Measurements from ENCODE around the gene RAMP3.

The RAMP3 gene

DNA sequence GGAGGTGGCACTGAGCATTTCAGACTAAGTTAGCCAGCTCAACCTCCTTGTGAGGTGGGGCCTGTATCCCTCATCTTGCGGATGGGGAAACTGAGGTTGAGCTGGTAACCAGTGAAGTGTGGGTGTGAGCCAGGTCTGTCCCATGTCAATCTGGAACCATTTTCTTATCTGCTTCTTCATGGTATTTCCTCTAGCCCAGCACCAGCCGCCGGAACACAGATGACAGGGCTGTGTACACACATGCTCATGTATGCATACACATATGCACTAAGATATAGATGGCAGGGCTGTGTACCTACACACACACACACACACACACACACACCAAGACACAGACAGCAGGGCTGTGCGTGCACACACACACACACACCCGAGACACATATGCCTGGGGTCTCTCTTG lies 18.5 kb downstream of the RAMP3 start:
- no peak overlapping the region for H2BK120ac ChIP-seq (ENCODE audit: low read depth, low read length)
- H3K27me3 ChIP-seq (ENCODE audit: insufficient read depth, low read length, poor library complexity): no peaks in the 10 kb centered on the region
- H3K79me2 ChIP-seq (ENCODE audit: control insufficient read depth, insufficient read depth, low read length): no peaks in the 10 kb centered on the region
- no peak overlapping the region for H3K18ac ChIP-seq (ENCODE audit: low read length)
- no peak overlapping the region for H2BK5ac ChIP-seq (ENCODE audit: low read length)
- H3K36me3 ChIP-seq (ENCODE audit: control insufficient read depth, insufficient read depth, low read length): no peaks in the 10 kb centered on the region
- WGBS (ENCODE audit: extremely low coverage, insufficient coverage, low lambda C conversion rate): no CpG with 5 or more reads among the region's 5 CpGs
- H4K8ac ChIP-seq (ENCODE audit: low read depth, low read length): no peak overlapping the region
- no peak overlapping the region for H3K27ac ChIP-seq (ENCODE audit: low read depth, low read length)
- no peak overlapping the region for H3K23ac ChIP-seq (ENCODE audit: low read length)
- no peaks in the 10 kb centered on the region for H3K79me1 ChIP-seq (ENCODE audit: low read length)
- no peak overlapping the region for H3K4ac ChIP-seq (ENCODE audit: low read depth, low read length)
- H3K9ac ChIP-seq (ENCODE audit: low read length): no peak overlapping the region
- H3K4me1 ChIP-seq (ENCODE audit: control insufficient read depth, low read depth, low read length): no peaks in the 10 kb centered on the region
- H4K5ac ChIP-seq (ENCODE audit: low read length): no peak overlapping the region
- no peak for DNase-seq
- H3K56ac ChIP-seq (ENCODE audit: low read length): no peak overlapping the region
- no peak overlapping the region for H2AK5ac ChIP-seq (ENCODE audit: low read length)
- H3K4me2 ChIP-seq (ENCODE audit: low read length): no peak overlapping the region
- no peak overlapping the region for H3K4me3 ChIP-seq (ENCODE audit: low read length)
- no peak overlapping the region for H2BK15ac ChIP-seq (replicated peaks; ENCODE audit: low read depth)

DNA sequence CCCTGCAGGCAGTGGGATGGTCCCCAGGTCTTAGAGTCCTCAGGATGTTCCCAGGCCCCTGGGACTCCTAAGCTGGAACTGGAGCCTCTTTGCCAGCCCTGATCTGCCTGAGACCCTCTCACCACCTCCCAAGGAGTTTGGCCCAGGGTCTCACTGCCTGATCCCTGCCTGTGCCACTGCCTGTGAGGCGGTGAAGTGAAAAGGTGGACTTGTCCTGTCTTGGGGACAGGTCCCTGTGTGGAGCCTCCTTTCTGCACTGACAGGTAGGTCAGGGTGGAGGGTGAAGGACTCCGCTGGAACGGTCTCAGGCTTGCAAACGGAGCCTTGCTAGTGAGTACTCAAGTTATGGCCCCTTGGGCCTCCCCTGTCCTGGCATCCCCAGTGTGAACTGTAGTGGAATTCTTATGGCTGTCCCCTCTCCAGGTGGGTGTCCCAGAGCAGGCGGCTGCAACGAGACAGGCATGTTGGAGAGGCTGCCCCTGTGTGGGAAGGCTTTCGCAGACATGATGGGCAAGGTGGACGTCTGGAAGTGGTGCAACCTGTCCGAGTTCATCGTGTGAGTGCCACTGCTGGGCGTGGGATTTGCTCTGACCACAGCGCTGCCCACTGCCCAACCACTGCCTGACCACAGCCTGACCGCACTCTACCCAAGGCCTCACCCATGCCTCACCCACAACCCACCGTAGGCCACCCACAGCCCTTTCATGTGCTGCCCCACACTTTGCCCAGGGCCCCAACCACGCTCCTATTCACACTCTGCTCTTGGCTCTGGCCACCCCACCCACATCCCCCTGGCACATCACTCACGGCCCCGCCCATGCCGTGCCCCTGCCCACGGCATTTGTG lies 19.5 kb downstream of the RAMP3 start:
- H2BK15ac ChIP-seq (replicated peaks; ENCODE audit: low read depth): no peak overlapping the region
- DNase-seq: no peak
- no peaks in the 10 kb centered on the region for H3K4me1 ChIP-seq (ENCODE audit: control insufficient read depth, low read depth, low read length)
- H3K9ac ChIP-seq (ENCODE audit: low read length): no peak overlapping the region
- no peak overlapping the region for H3K27ac ChIP-seq (ENCODE audit: low read depth, low read length)
- H3K56ac ChIP-seq (ENCODE audit: low read length): no peak overlapping the region
- no peak overlapping the region for H4K8ac ChIP-seq (ENCODE audit: low read depth, low read length)
- no peak overlapping the region for H2BK5ac ChIP-seq (ENCODE audit: low read length)
- H3K23ac ChIP-seq (ENCODE audit: low read length): no peak overlapping the region
- H3K4ac ChIP-seq (ENCODE audit: low read depth, low read length): no peak overlapping the region
- no peak overlapping the region for H2AK5ac ChIP-seq (ENCODE audit: low read length)
- H3K27me3 ChIP-seq (ENCODE audit: insufficient read depth, low read length, poor library complexity): no peaks in the 10 kb centered on the region
- no peak overlapping the region for H3K4me3 ChIP-seq (ENCODE audit: low read length)
- H3K18ac ChIP-seq (ENCODE audit: low read length): no peak overlapping the region
- H3K36me3 ChIP-seq (ENCODE audit: control insufficient read depth, insufficient read depth, low read length): no peaks in the 10 kb centered on the region
- H3K79me1 ChIP-seq (ENCODE audit: low read length): no peaks in the 10 kb centered on the region
- H2BK120ac ChIP-seq (ENCODE audit: low read depth, low read length): no peak overlapping the region
- no peak overlapping the region for H4K5ac ChIP-seq (ENCODE audit: low read length)
- no peaks in the 10 kb centered on the region for H3K79me2 ChIP-seq (ENCODE audit: control insufficient read depth, insufficient read depth, low read length)
- WGBS (ENCODE audit: extremely low coverage, insufficient coverage, low lambda C conversion rate): no CpG with 5 or more reads among the region's 19 CpGs
- H3K4me2 ChIP-seq (ENCODE audit: low read length): no peak overlapping the region

DNA sequence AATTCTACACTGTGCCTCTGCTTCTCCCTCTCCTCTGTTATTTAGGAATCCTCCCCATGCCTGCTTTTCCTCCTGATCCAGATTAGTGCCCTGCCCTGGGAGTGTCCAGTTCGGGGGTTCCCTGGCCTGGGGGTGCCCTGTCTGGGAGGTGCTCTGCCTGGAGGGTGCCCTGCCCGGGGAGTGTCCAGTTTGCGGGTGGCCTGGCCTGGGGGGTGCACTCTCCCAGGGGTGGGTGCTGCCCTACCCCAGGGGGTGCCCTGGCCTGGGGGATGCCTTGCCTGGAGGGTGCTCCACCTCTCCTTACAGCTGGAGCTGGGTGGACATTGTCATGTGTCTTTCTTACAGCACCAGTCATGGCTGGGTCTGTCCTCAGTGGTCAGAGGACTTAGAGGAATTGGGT lies 20.2 kb downstream of the RAMP3 start:
- Histone ChIP-seq H3K56ac (ENCODE audit: low read length) (no peak overlapping the region), H3K27ac (ENCODE audit: low read depth, low read length) (no peak overlapping the region), H3K36me3 (ENCODE audit: control insufficient read depth, insufficient read depth, low read length) (no peaks in the 10 kb centered on the region), H3K23ac (ENCODE audit: low read length) (no peak overlapping the region), H4K5ac (ENCODE audit: low read length) (no peak overlapping the region), H4K8ac (ENCODE audit: low read depth, low read length) (no peak overlapping the region), H3K9ac (ENCODE audit: low read length) (no peak overlapping the region), H3K4ac (ENCODE audit: low read depth, low read length) (no peak overlapping the region), H2BK120ac (ENCODE audit: low read depth, low read length) (no peak overlapping the region), H3K18ac (ENCODE audit: low read length) (no peak overlapping the region), H2BK15ac (replicated peaks; ENCODE audit: low read depth) (no peak overlapping the region), H2AK5ac (ENCODE audit: low read length) (no peak overlapping the region), H2BK5ac (ENCODE audit: low read length) (no peak overlapping the region), H3K79me1 (ENCODE audit: low read length) (no peaks in the 10 kb centered on the region), H3K4me2 (ENCODE audit: low read length) (no peak overlapping the region), H3K27me3 (ENCODE audit: insufficient read depth, low read length, poor library complexity) (no peaks in the 10 kb centered on the region), H3K4me1 (ENCODE audit: control insufficient read depth, low read depth, low read length) (no peaks in the 10 kb centered on the region), H3K79me2 (ENCODE audit: control insufficient read depth, insufficient read depth, low read length) (no peaks in the 10 kb centered on the region), H3K4me3 (ENCODE audit: low read length) (no peak overlapping the region)
- WGBS (ENCODE audit: extremely low coverage, insufficient coverage, low lambda C conversion rate): no CpG with 5 or more reads among the region's 3 CpGs
- no peak for DNase-seq

DNA sequence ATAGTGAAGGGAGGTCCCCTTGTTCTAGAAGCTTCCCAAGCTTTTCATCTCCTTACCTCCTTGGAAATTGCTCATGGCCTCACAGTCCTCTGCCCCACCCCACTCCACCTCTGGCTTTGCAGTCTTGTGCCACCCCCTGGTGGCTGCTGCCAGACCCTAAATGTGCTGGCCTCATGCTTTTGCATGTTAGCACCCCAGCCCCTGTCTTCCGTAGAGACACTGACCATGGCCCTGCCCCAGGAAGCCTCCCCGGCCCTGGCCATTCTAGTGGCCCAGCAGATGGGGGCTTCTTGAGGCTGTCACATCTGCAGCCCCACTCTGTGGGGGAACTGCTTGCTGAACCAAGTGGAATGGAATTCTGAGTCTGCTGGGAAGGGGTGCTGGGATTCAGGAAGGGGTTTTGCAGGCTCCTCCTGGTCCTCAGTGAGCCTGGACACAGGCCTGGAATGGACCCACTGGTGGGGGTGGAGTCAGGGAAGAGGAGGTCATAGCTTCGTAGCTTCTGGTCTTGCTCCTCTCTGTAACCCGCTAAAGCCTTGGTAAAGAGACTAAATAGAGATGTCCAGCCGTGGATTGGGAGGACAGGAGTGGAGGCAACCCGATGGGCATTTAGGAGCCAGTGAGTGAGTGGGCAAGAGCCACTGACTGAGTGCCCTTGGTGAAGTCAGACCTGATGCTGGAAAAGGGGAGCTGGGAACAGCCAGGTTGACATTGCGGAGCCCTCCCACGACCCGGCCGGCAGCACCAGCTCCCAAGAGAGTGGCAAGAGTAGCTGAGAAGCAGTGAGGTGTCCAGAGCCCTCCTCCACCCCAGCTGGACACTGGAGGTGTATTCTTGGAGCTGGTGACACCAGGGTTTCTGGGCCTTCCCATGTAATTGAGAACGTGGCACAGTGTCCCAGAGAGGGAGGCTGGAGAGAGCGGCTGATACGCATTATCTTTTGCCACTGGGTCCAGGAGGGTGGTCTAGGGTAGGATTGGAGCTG lies 20.9 kb downstream of the RAMP3 start:
- Histone ChIP-seq H2BK15ac (replicated peaks; ENCODE audit: low read depth) (no peak overlapping the region), H3K27ac (ENCODE audit: low read depth, low read length) (no peak overlapping the region), H3K79me2 (ENCODE audit: control insufficient read depth, insufficient read depth, low read length) (no peaks in the 10 kb centered on the region), H3K56ac (ENCODE audit: low read length) (no peak overlapping the region), H3K4me2 (ENCODE audit: low read length) (no peak overlapping the region), H4K5ac (ENCODE audit: low read length) (no peak overlapping the region), H2BK5ac (ENCODE audit: low read length) (no peak overlapping the region), H3K4ac (ENCODE audit: low read depth, low read length) (no peak overlapping the region), H3K4me3 (ENCODE audit: low read length) (no peak overlapping the region), H3K4me1 (ENCODE audit: control insufficient read depth, low read depth, low read length) (no peaks in the 10 kb centered on the region), H4K8ac (ENCODE audit: low read depth, low read length) (no peak overlapping the region), H3K27me3 (ENCODE audit: insufficient read depth, low read length, poor library complexity) (no peaks in the 10 kb centered on the region), H3K23ac (ENCODE audit: low read length) (no peak overlapping the region), H3K36me3 (ENCODE audit: control insufficient read depth, insufficient read depth, low read length) (no peaks in the 10 kb centered on the region), H2AK5ac (ENCODE audit: low read length) (no peak overlapping the region), H3K79me1 (ENCODE audit: low read length) (no peaks in the 10 kb centered on the region), H3K9ac (ENCODE audit: low read length) (no peak overlapping the region), H3K18ac (ENCODE audit: low read length) (no peak overlapping the region), H2BK120ac (ENCODE audit: low read depth, low read length) (no peak overlapping the region)
- WGBS (ENCODE audit: extremely low coverage, insufficient coverage, low lambda C conversion rate): no CpG with 5 or more reads among the region's 13 CpGs
- DNase-seq: peak; percentile 54

DNA sequence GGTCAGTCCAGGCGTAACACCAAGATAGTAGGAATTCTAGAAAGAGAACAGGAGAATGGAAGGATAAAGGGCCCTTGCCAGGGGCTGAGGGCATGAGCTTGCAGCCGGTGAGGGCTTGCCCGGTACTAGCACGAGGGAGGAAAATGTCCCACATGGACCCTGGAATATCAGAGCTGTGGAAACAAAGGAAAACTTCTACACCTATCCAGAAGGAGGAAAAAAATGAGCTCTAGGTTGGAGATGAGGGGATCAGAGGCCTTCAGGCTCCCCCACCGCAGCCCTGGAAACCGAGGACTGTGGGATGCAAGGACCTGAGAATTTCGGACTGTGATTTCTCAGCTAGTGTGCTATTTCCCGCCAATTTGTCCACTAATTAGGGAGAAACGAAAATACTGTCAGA lies 22.1 kb downstream of the RAMP3 start:
- no peak overlapping the region for H3K4ac ChIP-seq (ENCODE audit: low read depth, low read length)
- H3K79me2 ChIP-seq (ENCODE audit: control insufficient read depth, insufficient read depth, low read length): no peaks in the 10 kb centered on the region
- no peak overlapping the region for H3K56ac ChIP-seq (ENCODE audit: low read length)
- H3K27me3 ChIP-seq (ENCODE audit: insufficient read depth, low read length, poor library complexity): no peaks in the 10 kb centered on the region
- H4K5ac ChIP-seq (ENCODE audit: low read length): no peak overlapping the region
- H3K4me3 ChIP-seq (ENCODE audit: low read length): no peak overlapping the region
- H2AK5ac ChIP-seq (ENCODE audit: low read length): no peak overlapping the region
- H3K79me1 ChIP-seq (ENCODE audit: low read length): no peaks in the 10 kb centered on the region
- H2BK15ac ChIP-seq (replicated peaks; ENCODE audit: low read depth): no peak overlapping the region
- H2BK5ac ChIP-seq (ENCODE audit: low read length): no peak overlapping the region
- H3K27ac ChIP-seq (ENCODE audit: low read depth, low read length): no peak overlapping the region
- no peak overlapping the region for H3K9ac ChIP-seq (ENCODE audit: low read length)
- H3K36me3 ChIP-seq (ENCODE audit: control insufficient read depth, insufficient read depth, low read length): no peaks in the 10 kb centered on the region
- no peak overlapping the region for H4K8ac ChIP-seq (ENCODE audit: low read depth, low read length)
- no peak overlapping the region for H3K4me2 ChIP-seq (ENCODE audit: low read length)
- no peak overlapping the region for H3K23ac ChIP-seq (ENCODE audit: low read length)
- no CpG with 5 or more reads among the region's 9 CpGs for whole genome bisulfite sequencing (ENCODE audit: extremely low coverage, insufficient coverage, low lambda C conversion rate)
- no peaks in the 10 kb centered on the region for H3K4me1 ChIP-seq (ENCODE audit: control insufficient read depth, low read depth, low read length)
- DNase-seq: no peak
- H3K18ac ChIP-seq (ENCODE audit: low read length): no peak overlapping the region
- no peak overlapping the region for H2BK120ac ChIP-seq (ENCODE audit: low read depth, low read length)

Data from mesendoderm (in vitro differentiated cells).